ENCODE measurements around the gene PSMD12. TPM values are rescaled to one million over a fixed set of nuclear protein-coding genes. Genes with fewer than 3 reads are reported as not detected.

Gene PSMD12
- total and polyA plus RNA-seq, 2 donors (not counting 3 experiments of a cell fraction or from before 2014, with no cell fraction given), result 14.1 to 73.0 TPM

DNA sequence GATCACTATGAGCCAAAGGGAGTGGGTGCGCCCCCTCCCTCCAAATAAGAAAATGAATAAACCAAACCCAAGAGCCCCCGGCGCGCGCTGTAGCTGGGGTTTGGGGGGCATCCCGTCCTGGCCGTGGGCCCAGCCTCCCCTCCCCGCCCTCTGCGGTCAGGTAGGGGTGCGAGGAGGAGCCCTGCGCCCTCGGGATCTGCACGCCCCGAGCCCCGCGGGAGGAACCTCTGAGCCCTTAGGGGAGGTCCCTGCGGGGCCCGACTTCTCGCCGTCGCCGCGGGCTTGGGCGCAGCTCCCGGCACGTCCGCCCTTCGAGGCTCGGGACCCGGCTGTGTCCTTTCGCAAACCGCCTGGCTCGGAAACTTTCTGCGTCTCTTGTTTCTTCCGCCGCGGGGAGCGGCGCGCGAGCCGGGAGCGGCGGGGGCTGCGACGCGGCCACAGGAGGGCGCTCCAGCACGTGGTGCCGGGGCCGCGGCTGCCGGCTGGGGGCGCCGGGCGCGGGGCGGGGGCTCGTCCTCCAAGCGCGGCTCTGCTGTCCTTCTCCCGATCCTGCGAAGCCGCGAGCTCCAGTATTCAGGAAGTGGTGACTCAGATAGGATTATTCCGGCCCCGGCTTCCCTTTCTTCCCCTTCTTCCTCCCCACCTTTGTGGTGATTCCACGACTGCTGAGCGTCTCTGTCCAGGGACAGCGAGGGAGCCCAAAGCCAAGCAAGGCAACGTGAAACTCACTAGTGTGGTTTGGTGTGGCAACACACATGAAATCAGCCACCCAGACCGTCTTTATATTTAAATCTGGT, 12.3 kb upstream of the PSMD12 start:
- TF ChIP-seq POLR2AphosphoS5 (IDR thresholded peaks at IDR 0.05; ENCODE audit: insufficient read depth, low read depth, low read length) (peak; percentile 74), JUN (IDR thresholded peaks at IDR 0.05; ENCODE audit: borderline replicate concordance, insufficient read depth, insufficient read length, low read depth) (peak; percentile 56), POLR2A (IDR thresholded peaks at IDR 0.05; ENCODE audit: low read depth, low read length) (no peak), FOS (IDR thresholded peaks at IDR 0.05; ENCODE audit: borderline replicate concordance, insufficient read depth, low read length) (peak; percentile 84)
- TF ChIP-seq, protein P1, sequence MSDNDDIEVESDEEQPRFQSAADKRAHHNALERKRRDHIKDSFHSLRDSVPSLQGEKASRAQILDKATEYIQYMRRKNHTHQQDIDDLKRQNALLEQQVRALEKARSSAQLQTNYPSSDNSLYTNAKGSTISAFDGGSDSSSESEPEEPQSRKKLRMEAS (IDR thresholded peaks at IDR 0.05; ENCODE audit: insufficient read depth, insufficient read length), result no peak
- TF ChIP-seq, protein P2, sequence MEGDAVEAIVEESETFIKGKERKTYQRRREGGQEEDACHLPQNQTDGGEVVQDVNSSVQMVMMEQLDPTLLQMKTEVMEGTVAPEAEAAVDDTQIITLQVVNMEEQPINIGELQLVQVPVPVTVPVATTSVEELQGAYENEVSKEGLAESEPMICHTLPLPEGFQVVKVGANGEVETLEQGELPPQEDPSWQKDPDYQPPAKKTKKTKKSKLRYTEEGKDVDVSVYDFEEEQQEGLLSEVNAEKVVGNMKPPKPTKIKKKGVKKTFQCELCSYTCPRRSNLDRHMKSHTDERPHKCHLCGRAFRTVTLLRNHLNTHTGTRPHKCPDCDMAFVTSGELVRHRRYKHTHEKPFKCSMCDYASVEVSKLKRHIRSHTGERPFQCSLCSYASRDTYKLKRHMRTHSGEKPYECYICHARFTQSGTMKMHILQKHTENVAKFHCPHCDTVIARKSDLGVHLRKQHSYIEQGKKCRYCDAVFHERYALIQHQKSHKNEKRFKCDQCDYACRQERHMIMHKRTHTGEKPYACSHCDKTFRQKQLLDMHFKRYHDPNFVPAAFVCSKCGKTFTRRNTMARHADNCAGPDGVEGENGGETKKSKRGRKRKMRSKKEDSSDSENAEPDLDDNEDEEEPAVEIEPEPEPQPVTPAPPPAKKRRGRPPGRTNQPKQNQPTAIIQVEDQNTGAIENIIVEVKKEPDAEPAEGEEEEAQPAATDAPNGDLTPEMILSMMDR (IDR thresholded peaks at IDR 0.05; ENCODE audit: extremely low read depth in 1 of 2, insufficient read depth in 1 of 2, low read depth in 1 of 2, low read length in 2 of 2), result peak; percentile 59 to 82
- CTCF ChIA-PET, result interaction anchor here (0.6 to 10.9 kb wide), 33 partner anchors 9 to 340 kb away, joined by 3 to 295 read pairs (median 5); partner anchors contain the start of genes HELZ and PSMD12
- no TSS peak for BruUV-seq (replicated peaks)

More for the DNA sequence above, 12.3 kb upstream of the PSMD12 start:
- POLR2A ChIA-PET, result interaction anchor here (0.5 kb wide), 1 partner anchor 24 kb away, joined by 6 read pairs; no protein-coding TSS in a partner anchor
- Histone ChIP-seq H4K20me1 (replicated peaks; ENCODE audit: control insufficient read depth, extremely low read depth, insufficient read depth, low read length) (no peaks in the 10 kb centered on the region), H3K27ac (ENCODE audit: insufficient read depth, low read depth, low read length) (peak overlapping the region; percentile 52), H3K27me3 (ENCODE audit: control insufficient read depth in 2 of 2, insufficient read depth in 2 of 2, low read length in 2 of 2) (no peaks in the 10 kb centered on the region), H3K4me2 (ENCODE audit: insufficient read depth, low read length) (peak overlapping the region; percentile 82), H3K9me3 (replicated peaks; ENCODE audit: control insufficient read depth, insufficient read depth, low read length) (no peaks in the 10 kb centered on the region), H3K9me1 (replicated peaks; ENCODE audit: control insufficient read depth, extremely low read depth, insufficient read depth, low read length) (no peaks in the 10 kb centered on the region), H3K4me1 (ENCODE audit: control insufficient read depth, extremely low read depth, insufficient read depth, low read length) (peaks cover 14% of the 10 kb centered on the region), H3K79me2 (ENCODE audit: control insufficient read depth, insufficient read depth, low read length) (no peaks in the 10 kb centered on the region), H3K4me3 (replicated peaks in 1 of 3; ENCODE audit: insufficient read depth in 1 of 3, low read depth in 1 of 3, low read length in 3 of 3) (peak overlapping the region; percentile 56 to 87 (median 85)), H2AFZ (ENCODE audit: low read depth, low read length) (peak overlapping the region; percentile 94), H3K9ac (replicated peaks; ENCODE audit: extremely low read depth, insufficient read depth, low read length) (peak overlapping the region; percentile 60), H3K36me3 (ENCODE audit: control insufficient read depth in 2 of 2, extremely low read depth in 1 of 2, insufficient read depth in 2 of 2, low read length in 2 of 2) (no peaks in the 10 kb centered on the region)
- dilution Hi-C loops (cut with MboI; ENCODE audit: extremely low pct_ligation_motif_present, low sequenced_read_pairs), result no loop called here
- DNase-seq (ENCODE audit: low read depth, low spot score), result peak; percentile 83
- intact Hi-C loops (cut with micrococcal nuclease), result loop anchor here (1.0 to 5.0 kb wide), 9 partner anchors 12 to 399 kb away; no protein-coding TSS in a partner anchor
- FAIRE-seq, result peak; percentile 87
